SH-SY5Y (cell line): ENCODE measurements around the gene ZBTB38.

Experiments
- GATA2 ChIP-seq: IDR thresholded peaks from 2 replicates; pipeline ENCODE4 v1.6.1; 2011; ENCODE audit warnings: mild to moderate bottlenecking, low read depth, low read length
- GATA3 ChIP-seq: IDR thresholded peaks from 2 replicates; pipeline ENCODE4 v1.6.1; 2011; ENCODE audit warnings: low read depth, mild to moderate bottlenecking, low read length, moderate library complexity

DNA sequence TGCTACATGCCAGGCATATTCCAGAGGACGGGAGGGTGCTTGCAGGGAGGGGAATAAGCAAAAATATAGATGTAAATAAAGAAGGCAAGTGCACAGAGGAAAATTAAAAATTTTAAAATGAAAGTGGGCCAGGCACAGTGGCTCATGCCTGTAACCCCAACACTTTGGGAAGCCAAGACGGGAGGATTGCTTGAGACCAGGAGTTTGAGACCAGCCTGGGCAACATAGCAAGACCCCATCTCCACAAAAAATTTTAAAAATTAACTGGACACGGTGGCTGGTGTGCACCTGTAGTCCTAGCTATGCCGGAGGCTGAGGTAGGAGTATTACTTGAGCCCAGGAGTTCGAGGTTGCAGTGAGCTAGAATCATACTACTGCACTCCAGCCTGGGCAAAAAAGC is 22.4 kb downstream of the ZBTB38 start:
- no peak for TF ChIP-seq GATA3
- TF ChIP-seq GATA2 = no peak
